Neural cell (in vitro differentiated cells): ENCODE data around the gene ZDHHC14.

Experiments used
- CTCF ChIP-seq: fragments of 450-650 bp; IDR thresholded peaks from 2 replicates; pipeline ENCODE4 v1.5.1; 2014; ENCODE audit warnings: antibody characterized with exemption, mild to moderate bottlenecking, moderate library complexity; ENCODE audit not compliant: poor library complexity, severe bottlenecking
- EP300 ChIP-seq: fragments of 450-650 bp; conservative IDR thresholded peaks from 2 replicates; pipeline ENCODE4 v1.6.1; 2014; ENCODE audit warnings: antibody characterized with exemption, mild to moderate bottlenecking, moderate library complexity; ENCODE audit not compliant: poor library complexity, severe bottlenecking
- EZH2 ChIP-seq: fragments of 200-600, 300-800 bp; shearing (Covaris generic), sonication (generic); IDR thresholded peaks from 2 replicates; pipeline ENCODE4 v1.6.1; 2014; ENCODE audit warnings: antibody characterized with exemption, low read length, borderline replicate concordance, mild to moderate bottlenecking; ENCODE audit not compliant: insufficient read depth, poor library complexity, severe bottlenecking
- MXI1 ChIP-seq: fragments of 450-650 bp; conservative IDR thresholded peaks from 2 replicates; pipeline ENCODE4 v1.6.1; 2014; ENCODE audit warnings: antibody characterized with exemption, mild to moderate bottlenecking; ENCODE audit not compliant: poor library complexity, severe bottlenecking
- POLR2AphosphoS5 ChIP-seq: IDR thresholded peaks from 2 replicates; pipeline ENCODE4 v1.6.1; 2012
- RAD21 ChIP-seq: fragments of 450-650 bp; conservative IDR thresholded peaks from 2 replicates; pipeline ENCODE4 v1.6.1; 2014; ENCODE audit warnings: antibody characterized with exemption, mild to moderate bottlenecking, moderate library complexity
- REST ChIP-seq: IDR thresholded peaks from 2 replicates; pipeline ENCODE4 v1.6.1; 2012; ENCODE audit warnings: borderline replicate concordance
- TAF1 ChIP-seq: IDR thresholded peaks from 2 replicates; pipeline ENCODE4 v1.6.1; 2012; ENCODE audit warnings: low read depth

GRCh38 chr6:157429248-157429647 lies 48.3 kb downstream of the ZDHHC14 start:
- TF ChIP-seq TAF1: no peak
- TF ChIP-seq POLR2AphosphoS5: no peak
- no peak for TF ChIP-seq MXI1
- no peak for TF ChIP-seq CTCF
- TF ChIP-seq REST: no peak
- no peak for TF ChIP-seq RAD21
- TF ChIP-seq EZH2: no peak
- TF ChIP-seq EP300: no peak
